ENCODE measurements around the gene DCUN1D4.

GRCh38 chr4:51853027-51853682, 10.2 kb downstream of the DCUN1D4 start:
- TF ChIP-seq, protein P1, sequence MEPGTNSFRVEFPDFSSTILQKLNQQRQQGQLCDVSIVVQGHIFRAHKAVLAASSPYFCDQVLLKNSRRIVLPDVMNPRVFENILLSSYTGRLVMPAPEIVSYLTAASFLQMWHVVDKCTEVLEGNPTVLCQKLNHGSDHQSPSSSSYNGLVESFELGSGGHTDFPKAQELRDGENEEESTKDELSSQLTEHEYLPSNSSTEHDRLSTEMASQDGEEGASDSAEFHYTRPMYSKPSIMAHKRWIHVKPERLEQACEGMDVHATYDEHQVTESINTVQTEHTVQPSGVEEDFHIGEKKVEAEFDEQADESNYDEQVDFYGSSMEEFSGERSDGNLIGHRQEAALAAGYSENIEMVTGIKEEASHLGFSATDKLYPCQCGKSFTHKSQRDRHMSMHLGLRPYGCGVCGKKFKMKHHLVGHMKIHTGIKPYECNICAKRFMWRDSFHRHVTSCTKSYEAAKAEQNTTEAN (CRISPR knock-in tag; IDR thresholded peaks at IDR 0.05): no peak
- TF ChIP-seq ESRRA (CRISPR knock-in tag; IDR thresholded peaks at IDR 0.05; ENCODE audit: borderline replicate concordance) (no peak), ETV6 (CRISPR knock-in tag; IDR thresholded peaks at IDR 0.05) (no peak), CTCF (IDR thresholded peaks at IDR 0.05) (no peak)

Data from WTC11 (cell line).